GM12874 (cell line): ENCODE results near the gene MRPS26.

Experiments
- CTCF ChIP-seq: IDR thresholded peaks from 2 replicates; pipeline ENCODE4 v1.5.1; 2011; ENCODE audit warnings: low read depth, mild to moderate bottlenecking, control low read depth, low read length, moderate library complexity; ENCODE audit not compliant: insufficient read depth

The MRPS26 gene

DNA sequence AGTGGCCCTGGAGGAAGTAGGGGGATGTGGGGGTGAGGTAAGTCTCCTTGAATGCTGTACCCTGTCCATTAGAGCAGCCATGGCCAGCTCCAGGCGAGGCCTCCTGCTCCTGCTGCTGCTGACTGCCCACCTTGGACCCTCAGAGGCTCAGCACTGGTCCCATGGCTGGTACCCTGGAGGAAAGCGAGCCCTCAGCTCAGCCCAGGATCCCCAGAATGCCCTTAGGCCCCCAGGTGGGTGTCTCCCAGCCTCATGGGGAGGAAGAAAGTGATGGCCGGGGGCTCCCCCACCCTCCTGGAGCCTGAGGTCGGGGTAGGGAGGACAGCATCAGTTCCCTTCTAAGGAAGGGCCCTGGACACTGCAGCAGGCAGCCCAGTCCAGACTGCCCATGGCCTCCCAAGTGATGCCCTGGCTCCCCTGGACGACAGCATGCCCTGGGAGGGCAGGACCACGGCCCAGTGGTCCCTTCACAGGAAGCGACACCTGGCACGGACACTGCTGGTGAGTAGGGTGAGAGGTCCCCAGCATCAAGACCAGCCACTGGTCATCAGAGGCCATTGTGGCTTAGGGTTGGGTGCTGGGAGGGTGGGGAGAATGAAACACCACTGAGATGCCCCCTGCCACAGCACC is 1.4 kb upstream of the MRPS26 start:
- no peak for TF ChIP-seq CTCF

DNA sequence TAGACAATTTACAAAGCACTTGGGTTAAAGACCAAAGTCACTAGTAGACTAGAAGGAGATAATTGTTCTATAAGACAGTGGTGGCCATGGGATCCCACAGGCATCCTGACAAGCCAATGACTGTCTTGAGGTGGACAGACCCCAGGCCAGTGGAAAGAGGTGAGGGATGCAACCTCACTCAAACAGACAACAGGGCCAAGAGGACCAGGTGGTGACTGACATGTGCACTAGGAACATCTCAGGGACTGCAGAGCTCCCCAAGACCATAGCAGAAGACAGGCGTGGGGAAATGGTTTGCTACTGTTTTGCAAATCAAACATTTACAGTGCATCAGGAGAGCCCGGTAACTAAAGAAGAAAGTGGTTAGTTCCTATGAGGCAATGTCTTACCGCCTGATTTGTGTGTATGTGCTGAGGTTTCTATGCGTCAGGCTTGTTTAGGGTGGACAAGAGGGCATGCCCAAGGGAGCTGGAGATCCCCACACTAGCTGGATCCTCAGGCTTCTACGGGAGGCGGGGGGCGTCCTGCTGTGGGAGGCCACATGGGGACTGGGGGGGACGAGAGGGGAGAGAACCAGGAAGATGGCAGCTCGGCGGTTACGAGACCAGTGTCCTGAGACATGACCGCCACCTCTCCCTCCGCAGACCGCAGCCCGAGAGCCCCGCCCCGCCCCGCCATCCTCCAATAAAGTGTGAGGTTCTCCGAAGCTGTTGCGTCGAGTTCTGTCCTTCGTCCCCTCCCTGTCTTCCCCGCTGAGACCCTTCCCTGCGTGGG is 623 bp upstream of the MRPS26 start:
- no peak for TF ChIP-seq CTCF

DNA sequence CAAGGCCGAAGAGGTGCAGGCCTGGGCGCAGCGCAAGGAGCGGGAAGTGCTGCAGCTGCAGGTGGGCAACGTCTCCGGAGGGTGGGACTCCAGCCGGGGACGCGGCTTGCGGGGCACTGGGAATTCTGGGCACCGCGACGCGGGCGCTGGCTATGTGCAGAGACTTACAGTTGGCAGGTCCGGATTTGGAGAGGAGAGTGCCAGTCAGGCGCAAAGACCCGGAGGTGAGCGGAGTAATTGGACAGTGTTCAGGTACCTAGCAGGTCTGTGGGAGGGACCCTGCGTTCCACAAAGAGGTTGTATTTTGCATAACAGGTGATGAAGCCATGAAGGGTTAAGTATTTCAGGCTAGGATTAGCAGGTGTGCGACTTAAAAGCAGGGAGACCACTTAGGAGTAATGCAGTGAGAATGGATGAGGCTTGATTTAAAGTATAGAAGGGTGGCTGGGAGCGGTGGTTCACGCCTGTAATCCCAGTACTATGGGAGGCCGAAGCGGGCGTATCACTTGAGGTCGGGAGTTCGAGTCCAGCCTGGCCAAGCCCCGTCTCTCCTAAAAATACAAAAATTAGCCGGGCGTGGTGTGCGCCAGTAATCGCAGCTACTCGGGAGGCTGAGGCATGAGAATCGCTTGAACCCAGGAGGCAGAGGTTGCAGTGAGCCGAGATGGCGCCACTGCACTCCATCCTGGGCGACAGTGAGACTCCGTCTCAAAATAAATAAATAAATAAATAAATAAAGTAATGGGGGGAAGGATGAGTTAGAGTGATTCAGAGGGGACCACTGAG is 1.0 kb downstream of the MRPS26 start:
- no peak for TF ChIP-seq CTCF

DNA sequence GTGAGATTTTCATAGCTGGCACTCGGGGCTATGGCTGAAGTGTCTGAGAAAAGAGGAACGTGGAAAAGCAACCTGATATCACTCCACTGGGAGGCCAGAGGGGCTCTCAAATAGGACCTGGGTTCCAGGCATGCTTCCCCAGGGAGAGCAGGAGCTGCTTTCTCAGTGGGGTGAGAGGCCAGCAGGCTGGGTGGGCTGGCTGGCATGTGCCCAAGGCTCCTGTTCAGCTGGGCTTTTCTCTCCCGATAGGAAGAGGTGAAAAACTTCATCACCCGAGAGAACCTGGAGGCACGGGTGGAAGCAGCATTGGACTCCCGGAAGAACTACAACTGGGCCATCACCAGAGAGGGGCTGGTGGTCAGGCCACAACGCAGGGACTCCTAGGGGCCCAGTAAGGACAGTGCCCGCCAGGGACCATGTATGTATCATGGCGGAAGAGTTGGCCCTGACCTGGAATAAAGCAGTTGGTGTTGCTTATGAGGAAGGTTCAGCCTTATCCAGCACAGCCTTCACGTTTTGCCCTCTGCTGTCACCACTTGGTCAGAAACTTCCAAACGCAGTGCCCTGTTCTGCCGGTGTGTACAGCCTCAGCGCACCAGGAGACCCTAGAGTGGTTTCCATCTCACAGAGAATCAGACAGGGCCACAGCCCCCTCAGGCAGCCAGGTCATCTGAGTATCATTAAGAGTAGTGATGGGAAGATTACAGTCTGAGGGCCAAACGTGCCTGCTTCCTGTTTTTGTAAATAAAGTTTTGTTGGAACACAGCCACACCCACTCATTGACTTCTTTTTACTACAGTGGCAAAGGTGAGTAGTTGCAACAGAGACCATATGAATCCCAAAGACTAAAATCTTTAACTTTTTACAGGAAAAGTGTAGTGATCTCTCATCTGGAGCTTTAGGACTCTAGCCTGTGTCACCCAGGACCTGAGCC is 1.9 kb downstream of the MRPS26 start:
- TF ChIP-seq CTCF = no peak

GRCh38 chr20:3051385-3052019 is 5.7 kb downstream of the MRPS26 start:
- TF ChIP-seq CTCF = no peak

GRCh38 chr20:3059489-3059888 is 13.6 kb downstream of the MRPS26 start:
- TF ChIP-seq CTCF = no peak
